MCF 10A (cell line): Measurements from ENCODE around the gene ZNF341. TPM values are rescaled to one million over a fixed set of nuclear protein-coding genes. Genes with fewer than 3 reads are reported as not detected.
A peak's percentile ranks its signal among the peaks of the same experiment; 100 is the strongest.

Experiments
- BruUV-seq: library from RNA; stranded (reverse); fragments of 400-500 nt; replicated peaks from 2 replicates; lab custom pipeline; 2021; lab: Mats Ljungman, UMichigan
- CTCF ChIA-PET: fragments of 300-600 bp; sonication (Branson Sonifier 250); formaldehyde crosslinking; extraction: SDS; loops from one replicate; lab custom pipeline; 2021; ENCODE audit warnings: antibody characterized with exemption, inconsistent platforms; lab: Yijun Ruan, JAX
- POLR2A ChIA-PET: fragments of 300-600, 350-650 bp; sonication (Branson Sonifier 250); formaldehyde crosslinking; extraction: SDS; loops from one replicate; lab custom pipeline; 2020; ENCODE audit warnings: antibody characterized with exemption, inconsistent platforms; lab: Yijun Ruan, JAX
- DNase-seq: peaks from one replicate; pipeline ENCODE4 v3.0.0-alpha.2; 2018; ENCODE audit not compliant: unreplicated experiment
- H3K27ac Mint-ChIP-seq: one replicate; pipeline ENCODE4 v1.8.0; 2022; ENCODE audit warnings: mild to moderate bottlenecking, low read depth, mixed read lengths; ENCODE audit not compliant: unreplicated experiment
- H3K27me3 Mint-ChIP-seq: one replicate; pipeline ENCODE4 v1.8.0; 2022; ENCODE audit warnings: mixed read lengths; ENCODE audit not compliant: insufficient read depth, unreplicated experiment
- H3K36me3 Mint-ChIP-seq: one replicate; pipeline ENCODE4 v1.8.0; 2022; ENCODE audit warnings: mild to moderate bottlenecking, moderate library complexity, mixed read lengths; ENCODE audit not compliant: insufficient read depth, unreplicated experiment
- H3K4me1 Mint-ChIP-seq: one replicate; pipeline ENCODE4 v1.8.0; 2022; ENCODE audit warnings: mixed read lengths; ENCODE audit not compliant: insufficient read depth, unreplicated experiment
- H3K4me3 Mint-ChIP-seq: one replicate; pipeline ENCODE4 v1.8.0; 2022; ENCODE audit warnings: mild to moderate bottlenecking, moderate library complexity, mixed read lengths; ENCODE audit not compliant: unreplicated experiment
- H3K9me3 Mint-ChIP-seq: one replicate; pipeline ENCODE4 v1.8.0; 2022; ENCODE audit warnings: mixed read lengths; ENCODE audit not compliant: unreplicated experiment
- CTCF ChIP-seq: fragments of 200-600 bp; IDR thresholded peaks from one replicate; pipeline ENCODE4 v1.8.0; 2022; ENCODE audit warnings: antibody characterized with exemption, mild to moderate bottlenecking; ENCODE audit not compliant: unreplicated experiment
- intact Hi-C: fragments of 100-400 bp; cut with micrococcal nuclease; formaldehyde crosslinking; loops from 2 replicates; pipeline ENCODE4 v1.14.1; 2022
- total RNA-seq: library from RNA; stranded (reverse); gene quantifications from 2 replicates; pipeline ENCODE4 v1.2.3, GENCODE V29; 2022

The ZNF341 gene
- total RNA-seq, 1 experiment from 2014 or later = 2.0 TPM

GRCh38 chr20:33822423-33822822 lies 90.6 kb downstream of the ZNF341 start:
- Mint-ChIP-seq H3K36me3 (peaks cover 19% of the 10 kb centered on the region), H3K27me3 (no peaks in the 10 kb centered on the region), H3K9me3 (no peaks in the 10 kb centered on the region), H3K4me1 (peaks cover 21% of the 10 kb centered on the region), H3K27ac (no peak overlapping the region), H3K4me3 (no peak overlapping the region)
- ChIA-PET CTCF (interaction anchor here (0.7 kb wide), 2 partner anchors 102 to 154 kb away, joined by 3 to 4 read pairs; partner anchors contain the start of gene PXMP4), POLR2A (interaction anchor here (1.4 to 1.6 kb wide), 2 partner anchors 10 to 11 kb away, joined by 3 to 6 read pairs; partner anchors contain the start of gene CHMP4B)
- no peak for TF ChIP-seq CTCF
- DNase-seq = no peak
- BruUV-seq = no TSS peak
- intact Hi-C loops = no loop called here

- POLR2A ChIA-PET = interaction anchor here (1.4 to 1.6 kb wide), 2 partner anchors 11 to 12 kb away, joined by 3 to 6 read pairs; partner anchors contain the start of gene CHMP4B
- Mint-ChIP-seq H3K4me1 (peaks cover 21% of the 10 kb centered on the region), H3K4me3 (no peak overlapping the region), H3K36me3 (peaks cover 19% of the 10 kb centered on the region), H3K27ac (no peak overlapping the region), H3K27me3 (no peaks in the 10 kb centered on the region), H3K9me3 (no peaks in the 10 kb centered on the region)
- CTCF ChIA-PET = interaction anchor here (0.7 kb wide), 1 partner anchor 154 kb away, joined by 4 read pairs; no protein-coding TSS in a partner anchor
- intact Hi-C loops = no loop called here
- TF ChIP-seq CTCF = no peak
- DNase-seq = no peak
- BruUV-seq = no TSS peak
These were observed 91.2 kb downstream of the ZNF341 start for GRCh38 chr20:33822991-33823390.

GRCh38 chr20:33824852-33825251 lies 93.1 kb downstream of the ZNF341 start:
- no peak for DNase-seq
- no peak for TF ChIP-seq CTCF
- BruUV-seq = no TSS peak
- Mint-ChIP-seq H3K4me3 (no peak overlapping the region), H3K9me3 (no peaks in the 10 kb centered on the region), H3K27ac (no peak overlapping the region), H3K27me3 (no peaks in the 10 kb centered on the region), H3K36me3 (peaks cover 10% of the 10 kb centered on the region), H3K4me1 (peaks cover 26% of the 10 kb centered on the region)
- ChIA-PET POLR2A (interaction anchor here (6.5 kb wide), 1 partner anchor 13 kb away, joined by 36 read pairs; the partner anchor contains the start of gene CHMP4B), CTCF (interaction anchor here (0.6 to 1.5 kb wide), 3 partner anchors 32 to 270 kb away, joined by 4 to 6 read pairs (median 5); no protein-coding TSS in a partner anchor)
- intact Hi-C loops = no loop called here

- BruUV-seq = no TSS peak
- no peaks in the 10 kb centered on the region for H3K9me3 Mint-ChIP-seq
- no peak for TF ChIP-seq CTCF
- intact Hi-C loops = no loop called here
- CTCF ChIA-PET = interaction anchor here (0.6 to 1.9 kb wide), 9 partner anchors 9 to 1456 kb away, joined by 3 to 6 read pairs (median 4); no protein-coding TSS in a partner anchor
- no peaks in the 10 kb centered on the region for H3K27me3 Mint-ChIP-seq
- no peak overlapping the region for H3K4me3 Mint-ChIP-seq
- H3K36me3 Mint-ChIP-seq = peaks cover 16% of the 10 kb centered on the region
- peak overlapping the region; percentile 24 for H3K27ac Mint-ChIP-seq
- no peak for DNase-seq
- POLR2A ChIA-PET = interaction anchor here (0.5 to 6.5 kb wide), 6 partner anchors 14 to 580 kb away, joined by 3 to 36 read pairs (median 3); partner anchors contain the start of gene CHMP4B
- peaks cover 24% of the 10 kb centered on the region for H3K4me1 Mint-ChIP-seq
These were observed 93.8 kb downstream of the ZNF341 start for GRCh38 chr20:33825340-33826269.
